Sigmoid colon (tissue), 7 donors: ENCODE data around the gene SMAD3. TPM values are rescaled to one million over a fixed set of nuclear protein-coding genes. Genes with fewer than 3 reads are reported as not detected.
A peak's percentile ranks its signal among the peaks of the same experiment; 100 is the strongest.

ENCODE experiments used
- DNase-seq: peaks from one replicate; pipeline ENCODE4 v3.0.0-alpha.2; 2019
- H3K27ac ChIP-seq, 4 donors: fragments of 200-600 bp; sonication (generic); one replicate each; pipeline ENCODE4 v1.5.1; 2016 to 2019; ENCODE audit warnings: mild to moderate bottlenecking in 1 of 4
- H3K27me3 ChIP-seq, 3 donors: fragments of 200-600 bp; sonication (generic); one replicate each; pipeline ENCODE4 v1.5.1; 2019; ENCODE audit warnings: mild to moderate bottlenecking in 1 of 3
- H3K36me3 ChIP-seq, 4 donors: fragments of 200-600 bp; sonication (generic); one replicate each; pipeline ENCODE4 v1.5.1; 2016 to 2019
- H3K4me1 ChIP-seq, 4 donors: fragments of 200-600 bp; sonication (generic); one replicate each; pipeline ENCODE4 v1.5.1; 2017 to 2019
- H3K4me3 ChIP-seq, 4 donors: fragments of 200-600 bp; sonication (generic); one replicate each; pipeline ENCODE4 v1.5.1; 2017 to 2019; ENCODE audit warnings: mild to moderate bottlenecking in 2 of 4, moderate library complexity in 1 of 4
- H3K9me3 ChIP-seq, 4 donors: fragments of 200-600 bp in 3 of 4; sonication (generic) in 3 of 4; one replicate each; pipeline versions ENCODE4 v1.5.1 to v1.6.1; 2013 to 2019
- CTCF ChIP-seq, 4 experiments: fragments of 450-650 bp in 3 of 4; fragments of 200-600 bp in 1 of 4; IDR thresholded peaks; one replicate each; pipeline ENCODE4 v1.5.1; 2016 to 2019; ENCODE audit warnings: antibody characterized with exemption in 4 of 4, mild to moderate bottlenecking in 3 of 4, moderate library complexity in 2 of 4
- EP300 ChIP-seq, 4 donors: sonication (generic); formaldehyde crosslinking; IDR thresholded peaks; one replicate each; pipeline ENCODE4 v1.6.1; 2017; ENCODE audit warnings: antibody characterized with exemption in 4 of 4
- POLR2A ChIP-seq, 2 donors: fragments of 450-650 bp; IDR thresholded peaks; one replicate each; pipeline ENCODE4 v1.6.1; 2016; ENCODE audit warnings: antibody characterized with exemption in 2 of 2, mild to moderate bottlenecking in 2 of 2, moderate library complexity in 2 of 2
- POLR2AphosphoS5 ChIP-seq, 4 donors: sonication (generic); formaldehyde crosslinking; IDR thresholded peaks; one replicate each; pipeline ENCODE4 v1.6.1; 2017; ENCODE audit warnings: antibody characterized with exemption in 4 of 4
- WGBS, 2 donors: extraction: QIAGEN DNeasy Blood & Tissue Kit; methylation state at CpG; one replicate each; pipeline ENCODE4 v1.1.7; 2013; 5-methylcytosine and 5-hydroxymethylcytosine counted together
- intact Hi-C: fragments of 100-400 bp; cut with DNase I; formaldehyde crosslinking; loops from one replicate; pipeline ENCODE4 v1.15.1; 2023
- polyA plus RNA-seq, 3 donors: library from polyadenylated mRNA; stranded (reverse); fragments of 200-250 nt; gene quantifications; one replicate each; pipeline ENCODE4 v1.2.3, GENCODE V29; 2013
- total RNA-seq, 4 donors: library from RNA; depleted of rRNA; stranded (reverse); fragments of >200 nt; gene quantifications; one replicate each; pipeline ENCODE4 v1.1.0, GENCODE V29; 2016
- donor health status: healthy with polysubstance abuse.
- donor health status: Bipolar disorder and iron deficiency.
- donor health status: healthy.

The SMAD3 gene
- total and polyA plus RNA-seq, 7 donors = 12.5 to 28.2 (median 18.4) TPM

- WGBS, 2 donors = 96 to 97% methylated on average over 3 of the region's 3 CpGs
- Histone ChIP-seq H3K4me3 (no peak overlapping the region), H3K4me1 (peaks cover 0 to 17% (median 7%) of the 10 kb centered on the region in 4 donors), H3K27me3 (no peaks in the 10 kb centered on the region), H3K36me3 (no peaks in the 10 kb centered on the region), H3K27ac (no peak overlapping the region), H3K9me3 (no peaks in the 10 kb centered on the region)
- TF ChIP-seq EP300 (IDR thresholded peaks at IDR 0.05) (no peak), POLR2AphosphoS5 (IDR thresholded peaks at IDR 0.05) (no peak), POLR2A (IDR thresholded peaks at IDR 0.05) (no peak), CTCF (IDR thresholded peaks at IDR 0.05) (no peak)
- no peak for DNase-seq
- intact Hi-C loops = no loop called here
These were observed 91.4 kb downstream of the SMAD3 start for GRCh38 chr15:67156834-67157233.

- no peak for TF ChIP-seq EP300 (IDR thresholded peaks at IDR 0.05)
- no peak for TF ChIP-seq POLR2AphosphoS5 (IDR thresholded peaks at IDR 0.05)
- no peak for TF ChIP-seq POLR2A (IDR thresholded peaks at IDR 0.05)
- no peak for TF ChIP-seq CTCF (IDR thresholded peaks at IDR 0.05)
- 76 to 90% methylated on average over 8 of the region's 8 CpGs for WGBS, 2 donors
- Histone ChIP-seq H3K36me3 (no peaks in the 10 kb centered on the region), H3K4me3 (no peak overlapping the region), H3K4me1 (peaks cover 0 to 24% (median 7%) of the 10 kb centered on the region in 4 donors), H3K9me3 (no peaks in the 10 kb centered on the region), H3K27ac (no peak overlapping the region), H3K27me3 (no peaks in the 10 kb centered on the region)
- intact Hi-C loops = no loop called here
- DNase-seq = peak; percentile 36
These were observed 92.3 kb downstream of the SMAD3 start for GRCh38 chr15:67157521-67158252.

GRCh38 chr15:67158367-67158766 is 93.0 kb downstream of the SMAD3 start:
- peak; percentile 49 for DNase-seq
- no peaks in the 10 kb centered on the region for H3K36me3 ChIP-seq
- H3K9me3 ChIP-seq = no peaks in the 10 kb centered on the region
- 84 to 86% methylated on average over 7 of the region's 7 CpGs for WGBS, 2 donors
- peaks cover 0 to 24% (median 7%) of the 10 kb centered on the region in 4 donors for H3K4me1 ChIP-seq
- no peaks in the 10 kb centered on the region for H3K27me3 ChIP-seq
- H3K4me3 ChIP-seq = no peak overlapping the region
- TF ChIP-seq POLR2A (IDR thresholded peaks at IDR 0.05) = no peak
- no peak for TF ChIP-seq POLR2AphosphoS5 (IDR thresholded peaks at IDR 0.05)
- no peak for TF ChIP-seq EP300 (IDR thresholded peaks at IDR 0.05)
- no peak for TF ChIP-seq CTCF (IDR thresholded peaks at IDR 0.05)
- intact Hi-C loops = no loop called here
- H3K27ac ChIP-seq = no peak overlapping the region

GRCh38 chr15:67161412-67161811 is 96.0 kb downstream of the SMAD3 start:
- WGBS, 2 donors = 95% methylated on average over 5 of the region's 5 CpGs
- peak; percentile 18 for DNase-seq
- peaks cover 0 to 29% (median 7%) of the 10 kb centered on the region in 4 donors for H3K4me1 ChIP-seq

More at GRCh38 chr15:67161412-67161811, 96.0 kb downstream of the SMAD3 start:
- H3K27ac ChIP-seq = no peak overlapping the region
- H3K9me3 ChIP-seq = no peaks in the 10 kb centered on the region
- H3K4me3 ChIP-seq = no peak overlapping the region
- H3K27me3 ChIP-seq = no peaks in the 10 kb centered on the region
- TF ChIP-seq EP300 (IDR thresholded peaks at IDR 0.05) = no peak
- no peak for TF ChIP-seq POLR2A (IDR thresholded peaks at IDR 0.05)
- TF ChIP-seq CTCF (IDR thresholded peaks at IDR 0.05) = no peak
- no peak for TF ChIP-seq POLR2AphosphoS5 (IDR thresholded peaks at IDR 0.05)
- H3K36me3 ChIP-seq = peaks cover 5 to 18% (median 11%) of the 10 kb centered on the region in 4 donors
- intact Hi-C loops = no loop called here
